ENCODE data around the gene IL36A. TPM values are rescaled to one million over a fixed set of nuclear protein-coding genes. Genes with fewer than 3 reads are reported as not detected.

IL36A gene
- total and polyA plus RNA-seq, 9 of the 15 experiments (the other 6 are each of a cell fraction or from before 2014, with no cell fraction given) = not detected

GRCh38 chr2:113000436-113000835 lies 4.8 kb upstream of the IL36A start:
- no peaks in the 10 kb centered on the region for H3K36me3 ChIP-seq (ENCODE audit: control insufficient read depth, insufficient read depth, low read length)
- no peak for ATAC-seq
- intact Hi-C loops (cut with micrococcal nuclease) = no loop called here
- no peak for TF ChIP-seq MAFK (IDR thresholded peaks at IDR 0.05; ENCODE audit: low read length)
- no peak for TF ChIP-seq EP400 (IDR thresholded peaks at IDR 0.05)
- no peak for TF ChIP-seq PURB (CRISPR knock-in tag; IDR thresholded peaks at IDR 0.05; ENCODE audit: low read depth)
- TF ChIP-seq CC2D1A (IDR thresholded peaks at IDR 0.05) = no peak
- peak in 1 of 2 experiments; percentile 99; a peak in 2 of 3 replicates for TF ChIP-seq CBX3 (IDR thresholded peaks at IDR 0.05; ENCODE audit: borderline replicate concordance in 1 of 2, low read length in 2 of 2)
- 0 out of 2 replicates have a peak, but pooled peaks have one; percentile 19 for TF ChIP-seq ZNF507 (tag; conservative IDR thresholded peaks at IDR 0.05)
- TF ChIP-seq AFF1 (IDR thresholded peaks at IDR 0.05; ENCODE audit: low read depth in 1 of 2, partially characterized antibody in 2 of 2) = peak in 1 of 2 experiments; percentile 24
- 0 out of 2 replicates have a peak, but pooled peaks have one; percentile 51 for TF ChIP-seq EHMT2 (IDR thresholded peaks at IDR 0.05)
- TF ChIP-seq ZNF766 (CRISPR knock-in tag; conservative IDR thresholded peaks at IDR 0.05) = 0 out of 2 replicates have a peak, but pooled peaks have one; percentile 67
- TF ChIP-seq ZNF280B (CRISPR knock-in tag; IDR thresholded peaks at IDR 0.05) = peak; percentile 74; the same call in 1 of the 2 replicates
- TF ChIP-seq ZNF280A (IDR thresholded peaks at IDR 0.05; ENCODE audit: low read depth, partially characterized antibody) = peak; percentile 88
- peak; percentile 30; the same call in 1 of the 2 replicates for TF ChIP-seq PKNOX1 (IDR thresholded peaks at IDR 0.05)
- no peak for TF ChIP-seq ZNF23 (CRISPR knock-in tag; IDR thresholded peaks at IDR 0.05)
- 0 out of 2 replicates have a peak, but pooled peaks have one; percentile 25 for TF ChIP-seq TEAD4 (IDR thresholded peaks at IDR 0.05; ENCODE audit: low read length)
- TF ChIP-seq TEAD4 (CRISPR knock-in tag; IDR thresholded peaks at IDR 0.05; ENCODE audit: borderline replicate concordance) = no peak

More at GRCh38 chr2:113000436-113000835, 4.8 kb upstream of the IL36A start:
- CTCF ChIA-PET (ENCODE audit: low intra/inter-chr PET ratio) = no interaction called here
- WGBS (ENCODE audit: insufficient coverage, low coverage, missing lambda C conversion rate) = 0% methylated on average over 1 of the region's 1 CpG
- H4K20me1 ChIP-seq (replicated peaks; ENCODE audit: control insufficient read depth, insufficient read depth, low read length) = no peaks in the 10 kb centered on the region
- H3K4me1 ChIP-seq (replicated peaks in 1 of 2; ENCODE audit: control insufficient read depth in 2 of 2, insufficient read depth in 2 of 2, low read length in 2 of 2) = no peaks in the 10 kb centered on the region
- BruUV-seq (replicated peaks) = no TSS peak
- no peak overlapping the region for H3K4me2 ChIP-seq (ENCODE audit: insufficient read depth, low read length)
- DNase-seq (ENCODE audit: extremely low read depth in 1 of 4, low spot score in 3 of 4) (peak in 1 of 4 experiments; percentile 26), FAIRE-seq (peak; percentile 65)
- no peak overlapping the region for H2AFZ ChIP-seq (ENCODE audit: low read depth, low read length)
- H3K79me2 ChIP-seq (ENCODE audit: control insufficient read depth, insufficient read depth, low read length) = no peaks in the 10 kb centered on the region
- H3K27me3 ChIP-seq (ENCODE audit: control insufficient read depth in 2 of 2, insufficient read depth in 2 of 2, low read length in 2 of 2) = no peaks in the 10 kb centered on the region
- H3K9me1 ChIP-seq (ENCODE audit: control insufficient read depth, insufficient read depth, low read length) = no peaks in the 10 kb centered on the region
- no peak overlapping the region for H3K9ac ChIP-seq (ENCODE audit: insufficient read depth in 1 of 2, low read depth in 2 of 2, low read length in 2 of 2)
- in situ Hi-C loops (cut with MboI) = no loop called here
- no peak overlapping the region for H3K27ac ChIP-seq (ENCODE audit: extremely low read depth, low read depth, low read length)
- POLR2A ChIA-PET = interaction anchor here (1.0 kb wide), 1 partner anchor 13 kb away, joined by 4 read pairs; no protein-coding TSS in a partner anchor
- no peak overlapping the region for H3K4me3 ChIP-seq
- peaks cover 10% of the 10 kb centered on the region for H3K9me3 ChIP-seq (replicated peaks; ENCODE audit: control insufficient read depth, insufficient read depth, low read depth, low read length)
